ENCODE data around the gene BSN. TPM values are rescaled to one million over a fixed set of nuclear protein-coding genes. Genes with fewer than 3 reads are reported as not detected.

BSN gene
- total and polyA plus RNA-seq, 2 donors (not counting 3 experiments of a cell fraction or from before 2014, with no cell fraction given), result 0.04 to 0.27 TPM

DNA sequence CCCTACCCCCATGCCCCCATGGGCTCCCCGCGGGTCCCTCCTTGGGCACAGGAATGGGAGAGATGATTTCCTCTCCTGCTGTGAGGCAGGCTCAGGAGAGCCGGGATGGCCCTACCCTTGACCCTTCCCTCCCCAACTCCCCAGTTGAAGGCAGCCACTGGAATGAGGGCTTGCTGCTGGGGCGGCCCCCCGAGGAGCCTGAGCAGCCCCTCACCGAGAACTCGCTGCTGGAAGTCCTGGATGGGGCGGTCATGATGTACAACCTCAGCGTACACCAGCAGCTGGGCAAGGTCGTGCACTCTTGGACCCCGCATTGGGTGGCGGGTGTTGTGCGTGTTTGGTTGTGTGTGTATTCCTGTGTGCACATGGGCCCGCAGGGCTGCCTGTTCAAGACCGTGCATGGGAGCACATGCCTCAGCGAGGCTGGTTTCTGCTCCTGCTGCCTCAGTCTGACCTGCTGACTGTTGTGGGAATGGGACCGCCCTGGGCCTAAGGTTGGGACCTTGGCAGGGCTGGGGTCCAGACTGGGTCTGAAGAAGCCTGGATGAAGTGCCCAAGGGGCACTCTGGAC, 151.2 kb downstream of the BSN start:
- H3K79me2 ChIP-seq (ENCODE audit: control insufficient read depth, insufficient read depth, low read length), result no peaks in the 10 kb centered on the region
- no peak overlapping the region for H2AFZ ChIP-seq (ENCODE audit: low read depth, low read length)
- dilution Hi-C loops (cut with MboI; ENCODE audit: extremely low pct_ligation_motif_present, low sequenced_read_pairs) (no loop called here), intact Hi-C loops (cut with micrococcal nuclease) (no loop called here)
- H3K4me3 ChIP-seq (replicated peaks in 1 of 3; ENCODE audit: insufficient read depth in 1 of 3, low read depth in 1 of 3, low read length in 3 of 3), result no peak overlapping the region
- H4K20me1 ChIP-seq (replicated peaks; ENCODE audit: control insufficient read depth, extremely low read depth, insufficient read depth, low read length), result no peaks in the 10 kb centered on the region
- no peaks in the 10 kb centered on the region for H3K9me3 ChIP-seq (replicated peaks; ENCODE audit: control insufficient read depth, insufficient read depth, low read length)
- ChIA-PET CTCF (no interaction called here), POLR2A (no interaction called here)
- no TSS peak for BruUV-seq (replicated peaks)
- H3K4me2 ChIP-seq (ENCODE audit: insufficient read depth, low read length), result no peak overlapping the region
- no peak overlapping the region for H3K9ac ChIP-seq (replicated peaks; ENCODE audit: extremely low read depth, insufficient read depth, low read length)
- H3K4me1 ChIP-seq (ENCODE audit: control insufficient read depth, extremely low read depth, insufficient read depth, low read length), result peaks cover 5% of the 10 kb centered on the region
- TF ChIP-seq CTCF (IDR thresholded peaks at IDR 0.05; ENCODE audit: extremely low read depth in 1 of 2, insufficient read depth in 1 of 2, low read depth in 1 of 2, low read length in 2 of 2), result no peak
- no peak for TF ChIP-seq JUN (IDR thresholded peaks at IDR 0.05; ENCODE audit: borderline replicate concordance, insufficient read depth, insufficient read length, low read depth)
- no peak overlapping the region for H3K27ac ChIP-seq (ENCODE audit: insufficient read depth, low read depth, low read length)
- DNase-seq (ENCODE audit: low read depth, low spot score) (no peak), FAIRE-seq (no peak)
- no peaks in the 10 kb centered on the region for H3K9me1 ChIP-seq (replicated peaks; ENCODE audit: control insufficient read depth, extremely low read depth, insufficient read depth, low read length)
- H3K27me3 ChIP-seq (ENCODE audit: control insufficient read depth in 2 of 2, insufficient read depth in 2 of 2, low read length in 2 of 2), result no peaks in the 10 kb centered on the region
- H3K36me3 ChIP-seq (ENCODE audit: control insufficient read depth in 2 of 2, extremely low read depth in 1 of 2, insufficient read depth in 2 of 2, low read length in 2 of 2), result peaks cover 0 to 16% of the 10 kb centered on the region in 2 experiments

GRCh38 chr3:49706456-49707112, 152.3 kb downstream of the BSN start:
- peaks cover 0 to 16% of the 10 kb centered on the region in 2 experiments for H3K36me3 ChIP-seq (ENCODE audit: control insufficient read depth in 2 of 2, extremely low read depth in 1 of 2, insufficient read depth in 2 of 2, low read length in 2 of 2)
- H3K9me1 ChIP-seq (replicated peaks; ENCODE audit: control insufficient read depth, extremely low read depth, insufficient read depth, low read length), result no peaks in the 10 kb centered on the region
- ChIA-PET CTCF (no interaction called here), POLR2A (no interaction called here)
- H3K79me2 ChIP-seq (ENCODE audit: control insufficient read depth, insufficient read depth, low read length), result no peaks in the 10 kb centered on the region
- BruUV-seq (replicated peaks), result no TSS peak
- no peaks in the 10 kb centered on the region for H4K20me1 ChIP-seq (replicated peaks; ENCODE audit: control insufficient read depth, extremely low read depth, insufficient read depth, low read length)
- no peak overlapping the region for H3K9ac ChIP-seq (replicated peaks; ENCODE audit: extremely low read depth, insufficient read depth, low read length)
- H3K4me3 ChIP-seq (replicated peaks in 1 of 3; ENCODE audit: insufficient read depth in 1 of 3, low read depth in 1 of 3, low read length in 3 of 3), result no peak overlapping the region
- H3K4me2 ChIP-seq (ENCODE audit: insufficient read depth, low read length), result no peak overlapping the region
- DNase-seq (ENCODE audit: low read depth, low spot score) (no peak), FAIRE-seq (no peak)
- TF ChIP-seq MYC (IDR thresholded peaks at IDR 0.05; ENCODE audit: low read depth, low read length) (no peak), FOS (IDR thresholded peaks at IDR 0.05; ENCODE audit: borderline replicate concordance, insufficient read depth, low read length) (no peak), GATA2 (IDR thresholded peaks at IDR 0.05; ENCODE audit: insufficient read depth, insufficient read length, low read depth, low read length) (no peak), POLR2AphosphoS5 (IDR thresholded peaks at IDR 0.05; ENCODE audit: insufficient read depth, low read depth, low read length) (no peak), POLR2A (IDR thresholded peaks at IDR 0.05; ENCODE audit: low read depth, low read length) (no peak), CTCF (IDR thresholded peaks at IDR 0.05; ENCODE audit: extremely low read depth in 1 of 2, insufficient read depth in 1 of 2, low read depth in 1 of 2, low read length in 2 of 2) (no peak), EZH2 (IDR thresholded peaks at IDR 0.05; ENCODE audit: borderline replicate concordance, low read depth, low read length, severe bottlenecking) (no peak), JUN (IDR thresholded peaks at IDR 0.05; ENCODE audit: borderline replicate concordance, insufficient read depth, insufficient read length, low read depth) (no peak), MAX (IDR thresholded peaks at IDR 0.05; ENCODE audit: insufficient read depth, insufficient read length) (no peak)
- H3K4me1 ChIP-seq (ENCODE audit: control insufficient read depth, extremely low read depth, insufficient read depth, low read length), result peaks cover 5% of the 10 kb centered on the region
- dilution Hi-C loops (cut with MboI; ENCODE audit: extremely low pct_ligation_motif_present, low sequenced_read_pairs) (no loop called here), intact Hi-C loops (cut with micrococcal nuclease) (no loop called here)
- H3K27ac ChIP-seq (ENCODE audit: insufficient read depth, low read depth, low read length), result no peak overlapping the region
- H3K27me3 ChIP-seq (ENCODE audit: control insufficient read depth in 2 of 2, insufficient read depth in 2 of 2, low read length in 2 of 2), result no peaks in the 10 kb centered on the region
- H3K9me3 ChIP-seq (replicated peaks; ENCODE audit: control insufficient read depth, insufficient read depth, low read length), result no peaks in the 10 kb centered on the region
- no peak overlapping the region for H2AFZ ChIP-seq (ENCODE audit: low read depth, low read length)

All from endothelial cell of umbilical vein (primary cell).